Glutamatergic neuron (in vitro differentiated cells): Measurements from ENCODE around the gene ZNF19. TPM values are rescaled to one million over a fixed set of nuclear protein-coding genes. Genes with fewer than 3 reads are reported as not detected.

Source experiments
- DNase-seq: peaks from one replicate; pipeline ENCODE4 v3.0.0; 2022
- H3K27ac Mint-ChIP-seq: one replicate; pipeline ENCODE4 v1.8.0; 2020; ENCODE audit warnings: mild to moderate bottlenecking, mixed read lengths, inconsistent platforms; ENCODE audit not compliant: unreplicated experiment
- H3K27me3 Mint-ChIP-seq: one replicate; pipeline ENCODE4 v1.8.0; 2020; ENCODE audit warnings: mild to moderate bottlenecking, moderate library complexity, mixed read lengths, inconsistent platforms; ENCODE audit not compliant: unreplicated experiment
- H3K36me3 Mint-ChIP-seq: one replicate; pipeline ENCODE4 v1.8.0; 2020; ENCODE audit warnings: mild to moderate bottlenecking, mixed read lengths, inconsistent platforms; ENCODE audit not compliant: unreplicated experiment
- H3K4me1 Mint-ChIP-seq: one replicate; pipeline ENCODE4 v1.8.0; 2020; ENCODE audit warnings: mild to moderate bottlenecking, low read depth, mixed read lengths, inconsistent platforms; ENCODE audit not compliant: unreplicated experiment
- H3K4me3 Mint-ChIP-seq: one replicate; pipeline ENCODE4 v1.8.0; 2020; ENCODE audit warnings: mild to moderate bottlenecking, mixed read lengths, inconsistent platforms; ENCODE audit not compliant: unreplicated experiment
- H3K9me3 Mint-ChIP-seq: one replicate; pipeline ENCODE4 v1.8.0; 2020; ENCODE audit warnings: mild to moderate bottlenecking, moderate library complexity, mixed read lengths, inconsistent platforms; ENCODE audit not compliant: unreplicated experiment
- total RNA-seq: library from RNA; stranded (reverse); fragmentation: NEBNext Ultra II Directional; extraction: Animal tissue kit (Norgen Biotek cat#: 25700); gene quantifications from one replicate; pipeline ENCODE4 v1.2.1, GENCODE V29; 2021; ENCODE audit not compliant: unreplicated experiment
- TF ChIP-seq, protein P1 (sequence below): fragments of 200-600 bp; sonication (generic); IDR thresholded peaks from one replicate; pipeline ENCODE4 v1.5.0; 2021; ENCODE audit not compliant: partially characterized antibody, unreplicated experiment

The ZNF19 gene
- total RNA-seq, 1 donor from 2014 or later, result 9.3 TPM

DNA sequence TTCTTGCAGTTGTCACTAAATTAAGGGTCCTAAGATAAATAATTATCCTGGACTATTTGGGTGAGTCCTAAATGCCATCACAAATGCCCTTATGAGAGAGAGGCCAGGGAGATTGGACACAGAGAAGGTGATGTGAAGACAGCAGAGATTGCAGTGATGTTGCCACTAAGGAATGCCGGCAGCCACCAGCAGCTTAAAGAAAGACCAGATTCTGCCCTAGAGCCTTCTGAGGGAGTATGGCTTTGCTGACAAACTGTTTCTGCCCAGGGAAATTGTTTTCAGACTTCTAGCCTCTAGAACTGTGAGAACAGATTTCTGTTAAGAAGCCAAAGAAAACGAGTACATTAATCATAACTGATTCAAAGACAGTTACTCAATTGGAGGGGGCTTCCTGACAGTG, 17.1 kb downstream of the ZNF19 start:
- Mint-ChIP-seq H3K36me3 (peaks cover 7% of the 10 kb centered on the region), H3K9me3 (no peaks in the 10 kb centered on the region), H3K27me3 (peaks cover 2% of the 10 kb centered on the region), H3K4me3 (no peak overlapping the region), H3K27ac (no peak overlapping the region), H3K4me1 (no peaks in the 10 kb centered on the region)
- TF ChIP-seq, protein P1, sequence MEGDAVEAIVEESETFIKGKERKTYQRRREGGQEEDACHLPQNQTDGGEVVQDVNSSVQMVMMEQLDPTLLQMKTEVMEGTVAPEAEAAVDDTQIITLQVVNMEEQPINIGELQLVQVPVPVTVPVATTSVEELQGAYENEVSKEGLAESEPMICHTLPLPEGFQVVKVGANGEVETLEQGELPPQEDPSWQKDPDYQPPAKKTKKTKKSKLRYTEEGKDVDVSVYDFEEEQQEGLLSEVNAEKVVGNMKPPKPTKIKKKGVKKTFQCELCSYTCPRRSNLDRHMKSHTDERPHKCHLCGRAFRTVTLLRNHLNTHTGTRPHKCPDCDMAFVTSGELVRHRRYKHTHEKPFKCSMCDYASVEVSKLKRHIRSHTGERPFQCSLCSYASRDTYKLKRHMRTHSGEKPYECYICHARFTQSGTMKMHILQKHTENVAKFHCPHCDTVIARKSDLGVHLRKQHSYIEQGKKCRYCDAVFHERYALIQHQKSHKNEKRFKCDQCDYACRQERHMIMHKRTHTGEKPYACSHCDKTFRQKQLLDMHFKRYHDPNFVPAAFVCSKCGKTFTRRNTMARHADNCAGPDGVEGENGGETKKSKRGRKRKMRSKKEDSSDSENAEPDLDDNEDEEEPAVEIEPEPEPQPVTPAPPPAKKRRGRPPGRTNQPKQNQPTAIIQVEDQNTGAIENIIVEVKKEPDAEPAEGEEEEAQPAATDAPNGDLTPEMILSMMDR, result no peak
- no peak for DNase-seq

DNA sequence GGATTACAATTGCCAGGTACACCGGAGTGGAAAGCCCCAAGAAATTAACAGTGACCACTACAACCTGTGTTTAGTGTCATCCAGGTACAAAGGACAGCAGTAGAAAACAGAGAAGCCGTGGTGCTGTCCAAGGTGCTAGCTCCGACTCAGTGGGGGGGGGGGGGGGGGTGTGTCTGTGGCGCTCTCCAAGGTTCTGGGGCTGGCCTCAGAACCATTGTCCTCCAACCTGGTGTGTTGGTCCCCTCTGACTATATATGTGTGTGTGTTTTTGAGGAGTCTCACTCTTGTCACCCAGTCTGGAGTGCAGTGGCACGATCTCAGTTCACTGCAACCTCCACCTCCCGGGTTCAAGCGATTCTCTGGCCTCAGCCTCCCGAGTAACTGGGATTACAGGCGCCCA, 21.3 kb downstream of the ZNF19 start:
- Mint-ChIP-seq H3K9me3 (no peaks in the 10 kb centered on the region), H3K27ac (no peak overlapping the region), H3K4me3 (no peak overlapping the region), H3K4me1 (no peaks in the 10 kb centered on the region), H3K27me3 (peaks cover 2% of the 10 kb centered on the region), H3K36me3 (no peaks in the 10 kb centered on the region)
- TF ChIP-seq, protein P1, result no peak
- no peak for DNase-seq

DNA sequence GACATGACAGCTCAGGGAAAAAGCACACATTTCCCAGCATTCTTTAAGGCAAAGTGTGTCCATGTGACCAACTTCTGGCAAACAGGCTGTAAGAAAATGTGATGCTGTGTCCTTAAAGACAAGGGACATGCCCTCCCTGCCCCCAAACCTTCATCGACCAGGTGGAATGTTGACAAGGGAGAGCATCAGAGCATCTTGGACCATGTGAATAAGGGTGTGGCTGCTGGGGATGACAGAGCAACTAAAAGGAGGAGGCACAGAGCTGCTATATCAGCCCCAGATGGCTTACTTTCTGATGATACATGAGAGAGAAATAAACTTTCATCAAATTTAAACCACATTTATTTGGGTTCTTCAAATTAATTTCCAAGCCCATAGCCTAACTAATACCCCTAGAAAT, 24.9 kb downstream of the ZNF19 start:
- TF ChIP-seq, protein P1, result no peak
- Mint-ChIP-seq H3K27me3 (no peaks in the 10 kb centered on the region), H3K27ac (no peak overlapping the region), H3K4me1 (no peaks in the 10 kb centered on the region), H3K9me3 (no peaks in the 10 kb centered on the region), H3K4me3 (no peak overlapping the region), H3K36me3 (no peaks in the 10 kb centered on the region)
- DNase-seq, result no peak

DNA sequence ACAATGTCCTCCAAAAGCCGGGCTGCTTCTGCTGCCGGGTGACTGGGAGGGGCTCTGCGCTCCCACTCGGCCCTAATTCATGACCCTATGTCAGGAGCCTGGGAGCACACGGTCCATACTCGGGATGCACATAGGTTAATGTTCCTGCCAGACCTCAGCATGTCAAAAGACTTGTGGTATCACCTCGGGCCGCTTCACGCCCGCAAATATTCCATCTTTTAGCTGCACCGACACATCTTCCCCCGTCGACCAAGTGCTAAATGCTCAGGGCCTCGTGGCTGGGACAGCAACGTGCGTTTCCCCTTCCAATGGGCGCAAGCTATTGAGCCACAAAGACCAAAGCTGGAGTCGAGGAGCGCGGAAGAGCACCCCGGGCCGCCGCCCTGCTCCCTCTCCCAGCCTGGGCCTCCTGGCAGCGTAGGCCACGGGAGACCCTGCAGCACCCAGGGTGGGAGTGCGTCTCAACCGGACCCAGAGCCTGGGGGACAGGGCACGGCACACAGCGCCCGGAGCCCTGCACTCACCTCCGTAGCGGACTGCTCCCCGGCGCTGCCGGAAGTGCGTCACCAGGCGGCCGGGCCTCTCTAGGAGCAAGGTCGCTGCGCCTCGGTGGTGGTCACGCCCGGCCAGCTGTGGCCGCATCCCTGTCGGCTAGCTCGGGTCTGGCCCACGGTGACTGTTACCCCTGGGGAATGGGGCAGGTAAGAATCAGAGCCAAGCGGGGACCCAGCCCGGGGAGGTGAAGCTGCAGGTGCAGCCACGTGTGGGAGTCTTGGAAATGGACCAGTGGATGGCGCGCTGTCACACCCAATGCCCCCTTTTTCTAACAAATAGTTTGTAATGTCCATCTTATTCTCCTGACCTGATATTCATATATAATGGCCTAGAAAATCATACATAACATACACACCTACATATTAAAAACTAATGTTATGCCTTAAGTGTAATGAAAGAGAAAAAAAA, 27.2 kb downstream of the ZNF19 start, which contains the start of gene ZNF23:
Gene ZNF23 (minus strand): TSS at position 562 of the 963 bp plus-strand sequence. CDS start 5,451 bp downstream, outside the sequence.
- Mint-ChIP-seq H3K4me3 (peak within 1 kb of the TSS; percentile 98), H3K36me3 (no peaks in the 10 kb centered on the region), H3K9me3 (no peaks in the 10 kb centered on the region), H3K4me1 (no peaks in the 10 kb centered on the region), H3K27ac (peak within 1 kb of the TSS; percentile 95), H3K27me3 (no peaks in the 10 kb centered on the region)
- DNase-seq, result peak; percentile 90
- TF ChIP-seq, protein P1, result no peak

DNA sequence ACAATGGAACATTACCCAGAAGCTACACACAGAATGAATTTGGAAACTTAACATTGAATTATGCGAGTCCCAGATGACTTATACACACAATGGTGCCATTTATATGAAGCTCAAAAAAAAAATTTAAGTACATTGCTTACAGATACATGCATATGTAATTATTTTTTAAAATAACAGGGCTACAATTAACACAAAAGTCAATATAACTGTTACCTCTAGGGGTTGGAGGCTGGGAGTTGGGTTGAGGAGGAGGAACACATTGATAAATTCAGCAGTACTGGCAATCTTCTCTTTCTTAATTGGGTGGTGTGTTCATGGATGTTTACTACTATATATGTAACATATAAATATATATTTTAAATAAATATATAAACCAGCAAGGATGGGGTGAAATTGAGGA, 28.2 kb downstream of the ZNF19 start:
- H3K4me3 Mint-ChIP-seq, result peak overlapping the region; percentile 98
- H3K27me3 Mint-ChIP-seq, result peaks cover 2% of the 10 kb centered on the region
- no peaks in the 10 kb centered on the region for H3K4me1 Mint-ChIP-seq
- DNase-seq, result no peak
- TF ChIP-seq, protein P1, result no peak
- H3K9me3 Mint-ChIP-seq, result no peaks in the 10 kb centered on the region
- H3K36me3 Mint-ChIP-seq, result peaks cover 6% of the 10 kb centered on the region
- H3K27ac Mint-ChIP-seq, result peak overlapping the region; percentile 95
